Neural crest cell (in vitro differentiated cells): ENCODE measurements around the gene EPHA1. TPM values are rescaled to one million over a fixed set of nuclear protein-coding genes. Genes with fewer than 3 reads are reported as not detected.

ENCODE experiments used
- DNase-seq: peaks from one replicate; pipeline ENCODE4 v3.0.0; 2021; ENCODE audit warnings: low read depth, mixed read lengths, low spot score
- H3K27ac Mint-ChIP-seq: one replicate; pipeline ENCODE4 v1.8.0; 2021; ENCODE audit warnings: mild to moderate bottlenecking, mixed read lengths; ENCODE audit not compliant: unreplicated experiment
- H3K27me3 Mint-ChIP-seq: 2 replicates; pipeline ENCODE4 v1.8.0; 2021; ENCODE audit warnings: low read depth, mild to moderate bottlenecking, mixed read lengths
- H3K36me3 Mint-ChIP-seq: 2 replicates; pipeline ENCODE4 v1.8.0; 2021; ENCODE audit warnings: low read depth, mild to moderate bottlenecking, mixed read lengths
- H3K4me1 Mint-ChIP-seq: 2 replicates; pipeline ENCODE4 v1.8.0; 2021; ENCODE audit warnings: mixed read lengths
- H3K4me3 Mint-ChIP-seq: one replicate; pipeline ENCODE4 v1.8.0; 2021; ENCODE audit warnings: mild to moderate bottlenecking, mixed read lengths
- H3K9me3 Mint-ChIP-seq: 2 replicates; pipeline ENCODE4 v1.8.0; 2021; ENCODE audit warnings: mixed read lengths
- CTCF ChIP-seq: fragments of 200-600 bp; sonication (generic); conservative IDR thresholded peaks from 2 replicates; pipeline ENCODE4 v1.5.0; 2021; ENCODE audit warnings: antibody characterized with exemption, mild to moderate bottlenecking
- total RNA-seq: library from RNA; stranded (reverse); gene quantifications from 2 replicates; pipeline ENCODE4 v1.2.1, GENCODE V29; 2021

EPHA1 gene
- total RNA-seq, 1 donor from 2014 or later: not detected

- no peak overlapping the region for H3K27ac Mint-ChIP-seq
- H3K9me3 Mint-ChIP-seq: no peaks in the 10 kb centered on the region
- no peak for DNase-seq
- no peak for TF ChIP-seq CTCF
- no peaks in the 10 kb centered on the region for H3K4me1 Mint-ChIP-seq
- H3K27me3 Mint-ChIP-seq: no peaks in the 10 kb centered on the region
- H3K36me3 Mint-ChIP-seq: peaks cover 6% of the 10 kb centered on the region
- H3K4me3 Mint-ChIP-seq: no peak overlapping the region
Observed at GRCh38 chr7:143388051-143388450, 20.6 kb downstream of the EPHA1 start.

- Mint-ChIP-seq H3K27ac (no peak overlapping the region), H3K36me3 (peaks cover 6% of the 10 kb centered on the region), H3K9me3 (no peaks in the 10 kb centered on the region), H3K27me3 (no peaks in the 10 kb centered on the region), H3K4me1 (no peaks in the 10 kb centered on the region), H3K4me3 (no peak overlapping the region)
- DNase-seq: no peak
- TF ChIP-seq CTCF: no peak
Observed at GRCh38 chr7:143387156-143387975, 21.3 kb downstream of the EPHA1 start.

GRCh38 chr7:143385891-143386781, 22.5 kb downstream of the EPHA1 start:
- no peak for TF ChIP-seq CTCF
- Mint-ChIP-seq H3K36me3 (peaks cover 6% of the 10 kb centered on the region), H3K4me1 (no peaks in the 10 kb centered on the region), H3K9me3 (no peaks in the 10 kb centered on the region), H3K4me3 (no peak overlapping the region), H3K27me3 (no peaks in the 10 kb centered on the region), H3K27ac (no peak overlapping the region)
- no peak for DNase-seq

GRCh38 chr7:143384661-143385631, 23.7 kb downstream of the EPHA1 start:
- no peak for DNase-seq
- no peaks in the 10 kb centered on the region for H3K9me3 Mint-ChIP-seq
- TF ChIP-seq CTCF: no peak
- H3K27me3 Mint-ChIP-seq: no peaks in the 10 kb centered on the region
- H3K36me3 Mint-ChIP-seq: peaks cover 3% of the 10 kb centered on the region
- H3K4me3 Mint-ChIP-seq: no peak overlapping the region
- H3K27ac Mint-ChIP-seq: no peak overlapping the region
- peaks cover 2% of the 10 kb centered on the region for H3K4me1 Mint-ChIP-seq

- peaks cover 10% of the 10 kb centered on the region for H3K4me1 Mint-ChIP-seq
- DNase-seq: no peak
- no peaks in the 10 kb centered on the region for H3K36me3 Mint-ChIP-seq
- no peak for TF ChIP-seq CTCF
- H3K27ac Mint-ChIP-seq: no peak overlapping the region
- H3K9me3 Mint-ChIP-seq: no peaks in the 10 kb centered on the region
- H3K4me3 Mint-ChIP-seq: no peak overlapping the region
- no peaks in the 10 kb centered on the region for H3K27me3 Mint-ChIP-seq
Observed at GRCh38 chr7:143384148-143384547, 24.5 kb downstream of the EPHA1 start.
